GM12878 (cell line): ENCODE results near the gene CHURC1. TPM values are rescaled to one million over a fixed set of nuclear protein-coding genes. Genes with fewer than 3 reads are reported as not detected.

Experiments used
- MTA3 ChIP-seq: IDR thresholded peaks from 2 replicates; pipeline ENCODE4 v1.6.1; 2012; ENCODE audit warnings: low read length, inconsistent platforms, borderline replicate concordance
- NFXL1 ChIP-seq: fragments of 450-650 bp; IDR thresholded peaks from 2 replicates; pipeline ENCODE4 v1.6.1; 2017; ENCODE audit warnings: antibody characterized with exemption, mild to moderate bottlenecking, borderline replicate concordance
- SREBF1 ChIP-seq: IDR thresholded peaks from 2 replicates; pipeline ENCODE4 v1.6.1; 2012; ENCODE audit warnings: mild to moderate bottlenecking, low read length
- polyA plus RNA-seq, 11 experiments: library from polyadenylated mRNA; depleted of rRNA in 4 of 11; unstranded in 6 of 11; stranded (reverse) in 5 of 11; fragments of >200 nt; fragmentation: Nextera tagmentation in 4 of 11; fragmentation: Illumina TruSeq in 1 of 11; extraction: Ambion mirVana in 4 of 11; extraction: Trizol in 1 of 11; gene quantifications; 1 replicate in 1 of 11; 2 replicates in 10 of 11; pipeline versions ENCODE4 v1.2.1 to v1.2.3, GENCODE V29; 2011 to 2016; ENCODE audit warnings: inconsistent platforms in 2 of 11, missing spikeins in 2 of 11, low read depth in 1 of 11
- total RNA-seq, 4 experiments: library from RNA; depleted of rRNA in 3 of 4; stranded (reverse); fragments of >200 nt in 3 of 4; fragmentation: Illumina TruSeq in 1 of 4; extraction: Trizol in 1 of 4; gene quantifications; 2 replicates each; pipeline versions ENCODE4 v1.2.1 to v1.2.3, GENCODE V29; 2013 to 2021
- TF ChIP-seq, protein P1 (sequence below): fragments of 450-650 bp; IDR thresholded peaks from 2 replicates; pipeline ENCODE4 v1.6.1; 2017; ENCODE audit warnings: antibody characterized with exemption, mild to moderate bottlenecking, moderate library complexity
- TF ChIP-seq, protein P2 (sequence below): fragments of 450-650 bp; conservative IDR thresholded peaks from 2 replicates; pipeline ENCODE4 v1.6.1; 2017; ENCODE audit warnings: mild to moderate bottlenecking, moderate library complexity

CHURC1 gene
- total and polyA plus RNA-seq, 10 of the 15 experiments (the other 5 are each of a cell fraction or from before 2014, with no cell fraction given): 41.0 to 421 (median 140) TPM

DNA sequence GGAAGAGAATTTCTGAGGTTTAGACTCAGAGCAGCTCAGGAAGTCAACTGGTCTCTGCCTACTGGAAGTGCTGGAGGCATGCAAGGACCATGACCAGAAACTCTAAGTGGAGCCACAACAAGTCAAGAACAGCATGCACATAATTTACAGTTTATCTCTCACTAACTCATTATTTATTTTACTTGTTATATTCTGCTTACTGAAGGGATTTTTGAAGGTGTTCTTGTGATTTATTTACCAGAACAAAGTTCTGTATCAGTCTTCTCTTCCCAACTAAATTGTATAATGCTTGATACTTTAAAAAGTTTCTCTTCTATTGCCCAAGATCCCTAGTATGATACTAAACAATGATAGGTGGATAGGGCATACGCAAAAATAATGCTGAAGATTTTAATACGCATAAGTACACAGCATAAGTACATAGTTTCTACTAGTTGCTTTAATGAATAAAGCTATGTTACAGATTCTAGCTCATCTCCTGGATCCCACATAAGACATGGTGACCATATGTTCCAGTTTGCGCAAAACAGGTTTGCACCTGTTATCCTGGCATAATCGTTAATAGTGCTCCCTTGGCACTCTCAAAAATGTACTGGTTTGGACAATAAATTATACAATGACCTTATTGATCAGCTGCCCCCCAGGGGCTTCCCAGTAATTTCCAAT, 22.9 kb upstream of the CHURC1 start (continued):
- TF ChIP-seq, protein P1, sequence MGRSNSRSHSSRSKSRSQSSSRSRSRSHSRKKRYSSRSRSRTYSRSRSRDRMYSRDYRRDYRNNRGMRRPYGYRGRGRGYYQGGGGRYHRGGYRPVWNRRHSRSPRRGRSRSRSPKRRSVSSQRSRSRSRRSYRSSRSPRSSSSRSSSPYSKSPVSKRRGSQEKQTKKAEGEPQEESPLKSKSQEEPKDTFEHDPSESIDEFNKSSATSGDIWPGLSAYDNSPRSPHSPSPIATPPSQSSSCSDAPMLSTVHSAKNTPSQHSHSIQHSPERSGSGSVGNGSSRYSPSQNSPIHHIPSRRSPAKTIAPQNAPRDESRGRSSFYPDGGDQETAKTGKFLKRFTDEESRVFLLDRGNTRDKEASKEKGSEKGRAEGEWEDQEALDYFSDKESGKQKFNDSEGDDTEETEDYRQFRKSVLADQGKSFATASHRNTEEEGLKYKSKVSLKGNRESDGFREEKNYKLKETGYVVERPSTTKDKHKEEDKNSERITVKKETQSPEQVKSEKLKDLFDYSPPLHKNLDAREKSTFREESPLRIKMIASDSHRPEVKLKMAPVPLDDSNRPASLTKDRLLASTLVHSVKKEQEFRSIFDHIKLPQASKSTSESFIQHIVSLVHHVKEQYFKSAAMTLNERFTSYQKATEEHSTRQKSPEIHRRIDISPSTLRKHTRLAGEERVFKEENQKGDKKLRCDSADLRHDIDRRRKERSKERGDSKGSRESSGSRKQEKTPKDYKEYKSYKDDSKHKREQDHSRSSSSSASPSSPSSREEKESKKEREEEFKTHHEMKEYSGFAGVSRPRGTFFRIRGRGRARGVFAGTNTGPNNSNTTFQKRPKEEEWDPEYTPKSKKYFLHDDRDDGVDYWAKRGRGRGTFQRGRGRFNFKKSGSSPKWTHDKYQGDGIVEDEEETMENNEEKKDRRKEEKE: no peak
- TF ChIP-seq MTA3 (no peak), SREBF1 (no peak), NFXL1 (no peak)
- TF ChIP-seq, protein P2, sequence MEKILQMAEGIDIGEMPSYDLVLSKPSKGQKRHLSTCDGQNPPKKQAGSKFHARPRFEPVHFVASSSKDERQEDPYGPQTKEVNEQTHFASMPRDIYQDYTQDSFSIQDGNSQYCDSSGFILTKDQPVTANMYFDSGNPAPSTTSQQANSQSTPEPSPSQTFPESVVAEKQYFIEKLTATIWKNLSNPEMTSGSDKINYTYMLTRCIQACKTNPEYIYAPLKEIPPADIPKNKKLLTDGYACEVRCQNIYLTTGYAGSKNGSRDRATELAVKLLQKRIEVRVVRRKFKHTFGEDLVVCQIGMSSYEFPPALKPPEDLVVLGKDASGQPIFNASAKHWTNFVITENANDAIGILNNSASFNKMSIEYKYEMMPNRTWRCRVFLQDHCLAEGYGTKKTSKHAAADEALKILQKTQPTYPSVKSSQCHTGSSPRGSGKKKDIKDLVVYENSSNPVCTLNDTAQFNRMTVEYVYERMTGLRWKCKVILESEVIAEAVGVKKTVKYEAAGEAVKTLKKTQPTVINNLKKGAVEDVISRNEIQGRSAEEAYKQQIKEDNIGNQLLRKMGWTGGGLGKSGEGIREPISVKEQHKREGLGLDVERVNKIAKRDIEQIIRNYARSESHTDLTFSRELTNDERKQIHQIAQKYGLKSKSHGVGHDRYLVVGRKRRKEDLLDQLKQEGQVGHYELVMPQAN: no peak
